ENCODE measurements around the gene KCNC3. TPM values are rescaled to one million over a fixed set of nuclear protein-coding genes. Genes with fewer than 3 reads are reported as not detected.

KCNC3 gene
- total and polyA plus RNA-seq, 2 of the 13 experiments (the other 11 are each of a cell fraction or from before 2014, with no cell fraction given) = 0.29 to 1.7 TPM

DNA sequence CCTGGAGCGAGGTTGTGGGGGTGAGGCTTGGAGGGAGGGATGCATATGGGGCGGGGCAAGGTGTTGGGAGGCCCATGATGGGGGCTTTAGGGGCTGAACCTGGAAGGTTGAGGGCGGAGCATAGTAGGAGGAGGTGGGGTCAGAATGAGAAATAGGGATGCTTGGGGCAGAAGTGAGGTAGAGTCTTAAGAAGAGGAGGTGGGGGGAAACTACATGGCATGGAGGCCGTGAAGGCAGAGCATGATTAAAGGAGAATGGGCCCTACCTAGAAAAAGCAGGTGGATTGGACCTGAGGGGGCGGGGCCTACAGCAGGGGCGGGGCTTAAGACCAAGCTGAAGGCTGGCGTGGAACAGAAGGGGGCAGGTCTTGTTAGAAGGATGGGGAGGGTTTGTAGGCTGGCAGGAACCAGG lies 47.9 kb upstream of the KCNC3 start:
- Histone ChIP-seq H3K79me2 (ENCODE audit: insufficient read depth, low read length) (no peaks in the 10 kb centered on the region), H3K36me3 (replicated peaks in 1 of 2; ENCODE audit: control insufficient read depth in 1 of 2, insufficient read depth in 2 of 2, low read length in 2 of 2) (peaks cover 18 to 33% of the 10 kb centered on the region in 2 experiments; a peak in 4 of 5 replicates), H2AFZ (ENCODE audit: low read length) (no peak overlapping the region), H3K4me1 (ENCODE audit: insufficient read depth, low read length) (no peaks in the 10 kb centered on the region), H3K9ac (ENCODE audit: insufficient read depth, low read depth, low read length) (no peak overlapping the region), H3K9me3 (ENCODE audit: low read length) (no peaks in the 10 kb centered on the region), H3K27ac (ENCODE audit: extremely low read length, insufficient read depth, low read length) (no peak overlapping the region), H3K4me2 (ENCODE audit: low read depth, low read length) (0 out of 2 replicates have a peak overlapping the region, but pooled peaks have one; percentile 18), H3K4me3 (replicated peaks in 1 of 3; ENCODE audit: insufficient read depth in 1 of 3, low read depth in 2 of 3, low read length in 3 of 3) (peak overlapping the region in 1 of 3 experiments; percentile 16; a peak in 1 of 6 replicates), H3K27me3 (ENCODE audit: control insufficient read depth in 1 of 2, insufficient read depth in 2 of 2, low read length in 2 of 2) (no peaks in the 10 kb centered on the region; a peak in 1 of 5 replicates), H4K20me1 (ENCODE audit: insufficient read depth, low read length) (no peaks in the 10 kb centered on the region)
- peak; percentile 39 for ATAC-seq
- in situ Hi-C loops (cut with HindIII; ENCODE audit: extremely low pct_ligation_motif_present, low pct_unique_long_range_greater_than_20kb) (loop anchor here (10.0 kb wide), 1 partner anchor 88 kb away; no protein-coding TSS in a partner anchor), intact Hi-C loops (cut with micrococcal nuclease; ENCODE audit: unreplicated experiment) (no loop called here)
- CTCF ChIA-PET (ENCODE audit: low intra/inter-chr PET ratio, low total read pairs) = no interaction called here
- no peak for TF ChIP-seq ZNF3 (CRISPR knock-in tag; IDR thresholded peaks at IDR 0.05)
- TF ChIP-seq HCFC1 (IDR thresholded peaks at IDR 0.05; ENCODE audit: low read depth, low read length) = no peak
- TF ChIP-seq ETV5 (CRISPR knock-in tag; IDR thresholded peaks at IDR 0.05; ENCODE audit: borderline replicate concordance) = no peak
- TF ChIP-seq ZSCAN31 (CRISPR knock-in tag; IDR thresholded peaks at IDR 0.05; ENCODE audit: low read depth) = no peak
- no peak for TF ChIP-seq GATAD1 (CRISPR knock-in tag; IDR thresholded peaks at IDR 0.05)
- TF ChIP-seq ZNF263 (CRISPR knock-in tag; IDR thresholded peaks at IDR 0.05) = no peak
- 0 out of 2 replicates have a peak, but pooled peaks have one; percentile 3 for TF ChIP-seq ZNF430 (CRISPR knock-in tag; IDR thresholded peaks at IDR 0.05)
- no peak for FAIRE-seq
- POLR2A ChIA-PET = interaction anchor here (2.1 kb wide), 1 partner anchor 48 kb away, joined by 10 read pairs; the partner anchor contains the start of gene KCNC3
- no TSS peak for BruUV-seq (replicated peaks)
- DNase-seq (ENCODE audit: low spot score) = peak; percentile 12
- 71% methylated on average over 7 of the region's 7 CpGs for WGBS (ENCODE audit: low lambda C conversion rate)

DNA sequence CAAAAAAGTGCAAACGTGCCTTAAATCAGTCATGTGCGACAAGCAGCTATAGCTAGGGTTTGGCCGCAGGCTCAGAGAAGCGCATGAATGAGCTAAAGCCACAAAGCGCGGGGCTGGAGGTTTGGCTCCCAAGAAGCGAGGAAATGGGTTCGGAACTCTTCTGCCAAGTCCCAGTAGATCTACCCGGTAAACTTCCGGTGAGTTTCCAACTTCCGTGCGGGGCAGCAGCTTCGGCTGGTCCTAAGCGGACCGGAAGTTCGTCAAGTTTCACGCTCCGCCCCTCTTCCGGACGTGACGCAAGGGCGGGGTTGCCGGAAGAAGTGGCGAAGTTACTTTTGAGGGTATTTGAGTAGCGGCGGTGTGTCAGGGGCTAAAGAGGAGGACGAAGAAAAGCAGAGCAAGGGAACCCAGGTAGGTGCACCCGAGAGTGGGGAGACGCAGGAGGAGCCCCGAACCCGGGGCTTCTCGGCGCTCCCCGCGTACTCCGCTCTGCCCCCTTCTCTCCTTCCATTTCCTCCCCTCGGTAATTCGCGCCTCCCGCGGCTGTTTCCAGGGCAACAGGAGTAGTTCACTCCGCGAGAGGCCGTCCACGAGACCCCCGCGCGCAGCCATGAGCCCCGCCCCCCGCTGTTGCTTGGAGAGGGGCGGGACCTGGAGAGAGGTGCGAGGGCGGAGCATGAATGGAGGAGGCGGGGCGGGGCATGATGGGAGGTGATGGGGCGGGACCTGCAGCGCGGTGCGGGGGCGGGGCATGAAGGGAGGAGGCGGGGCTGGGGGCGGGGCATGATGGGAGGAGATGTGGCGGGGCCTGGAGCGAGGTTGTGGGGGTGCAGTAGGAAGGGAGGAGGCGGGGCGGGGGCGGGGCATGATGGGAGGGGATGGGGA lies 47.2 kb upstream of the KCNC3 start, which contains the start of gene NR1H2:
Gene NR1H2 (plus strand): TSS at position 292 of the 885 bp plus-strand sequence. CDS start 1,149 bp downstream, outside the sequence.
- peak within 1 kb of the TSS; percentile 96 for H3K27ac ChIP-seq (ENCODE audit: extremely low read length, insufficient read depth, low read length)
- ChIA-PET CTCF (ENCODE audit: low intra/inter-chr PET ratio, low total read pairs) (no interaction called here), POLR2A (interaction anchor here (0.9 to 2.1 kb wide), 5 partner anchors 8 to 89 kb away, joined by 3 to 12 read pairs (median 7); partner anchors contain the start of genes KCNC3 and POLD1)
- peaks cover 15 to 30% of the 10 kb centered on the region in 2 experiments; a peak in 4 of 5 replicates for H3K36me3 ChIP-seq (replicated peaks in 1 of 2; ENCODE audit: control insufficient read depth in 1 of 2, insufficient read depth in 2 of 2, low read length in 2 of 2)
- no peaks in the 10 kb centered on the region for H3K79me2 ChIP-seq (ENCODE audit: insufficient read depth, low read length)
- in situ Hi-C loops (cut with HindIII; ENCODE audit: extremely low pct_ligation_motif_present, low pct_unique_long_range_greater_than_20kb) (loop anchor here (10.0 kb wide), 1 partner anchor 88 kb away; no protein-coding TSS in a partner anchor), intact Hi-C loops (cut with micrococcal nuclease; ENCODE audit: unreplicated experiment) (no loop called here)
- peak; percentile 89 for FAIRE-seq
- no peaks in the 10 kb centered on the region for H4K20me1 ChIP-seq (ENCODE audit: insufficient read depth, low read length)
- TSS peak; percentile 94 for BruUV-seq (replicated peaks)
- peak within 1 kb of the TSS; percentile 70 for H3K4me2 ChIP-seq (ENCODE audit: low read depth, low read length)
- DNase-seq (ENCODE audit: low spot score) = peak; percentile 92
- no peaks in the 10 kb centered on the region for H3K4me1 ChIP-seq (ENCODE audit: insufficient read depth, low read length)
- ATAC-seq = peak; percentile 94
- H3K9me3 ChIP-seq (ENCODE audit: low read length) = no peaks in the 10 kb centered on the region
- H2AFZ ChIP-seq (ENCODE audit: low read length) = peak within 1 kb of the TSS; percentile 32
- H3K27me3 ChIP-seq (ENCODE audit: control insufficient read depth in 1 of 2, insufficient read depth in 2 of 2, low read length in 2 of 2) = no peaks in the 10 kb centered on the region; a peak in 1 of 5 replicates
- H3K9ac ChIP-seq (ENCODE audit: insufficient read depth, low read depth, low read length) = peak within 1 kb of the TSS; percentile 98
- peak within 1 kb of the TSS; percentile 86 to 94 (median 90) for H3K4me3 ChIP-seq (replicated peaks in 1 of 3; ENCODE audit: insufficient read depth in 1 of 3, low read depth in 2 of 3, low read length in 3 of 3)
- 5% methylated on average over 67 of the region's 67 CpGs for WGBS (ENCODE audit: low lambda C conversion rate)
- TF ChIP-seq ZNF556 (CRISPR knock-in tag; IDR thresholded peaks at IDR 0.05; ENCODE audit: borderline replicate concordance) (peak; percentile 96; the same call in 1 of the 2 replicates), TARDBP (CRISPR knock-in tag; IDR thresholded peaks at IDR 0.05) (peak; percentile 44; the same call in 1 of the 2 replicates), ZNF207 (IDR thresholded peaks at IDR 0.05; ENCODE audit: borderline replicate concordance) (no peak), PLRG1 (conservative IDR thresholded peaks at IDR 0.05) (no peak), SETDB1 (CRISPR knock-in tag; IDR thresholded peaks at IDR 0.05; ENCODE audit: borderline replicate concordance) (no peak)
- TF ChIP-seq, protein P1, sequence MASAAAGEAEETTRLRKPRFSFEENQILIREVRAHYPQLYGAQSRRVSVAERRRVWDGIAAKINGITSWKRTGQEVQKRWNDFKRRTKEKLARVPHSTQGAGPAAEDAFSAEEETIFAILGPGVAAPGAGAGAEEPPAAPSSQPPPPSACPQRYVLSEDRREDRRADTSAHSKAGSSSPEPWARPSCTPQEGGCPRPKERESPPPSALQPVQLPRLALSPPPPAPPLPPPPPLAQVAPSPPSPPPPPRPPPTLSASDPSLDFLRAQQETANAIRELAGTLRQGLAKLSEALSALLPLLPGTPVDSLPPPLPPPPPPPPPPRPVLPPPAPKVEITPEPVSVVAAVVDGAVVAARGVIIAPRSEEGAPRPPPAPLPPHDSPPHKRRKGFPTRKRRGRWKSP (CRISPR knock-in tag; IDR thresholded peaks at IDR 0.05) = no peak
- TF ChIP-seq, protein P2, sequence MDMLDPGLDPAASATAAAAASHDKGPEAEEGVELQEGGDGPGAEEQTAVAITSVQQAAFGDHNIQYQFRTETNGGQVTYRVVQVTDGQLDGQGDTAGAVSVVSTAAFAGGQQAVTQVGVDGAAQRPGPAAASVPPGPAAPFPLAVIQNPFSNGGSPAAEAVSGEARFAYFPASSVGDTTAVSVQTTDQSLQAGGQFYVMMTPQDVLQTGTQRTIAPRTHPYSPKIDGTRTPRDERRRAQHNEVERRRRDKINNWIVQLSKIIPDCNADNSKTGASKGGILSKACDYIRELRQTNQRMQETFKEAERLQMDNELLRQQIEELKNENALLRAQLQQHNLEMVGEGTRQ (IDR thresholded peaks at IDR 0.05; ENCODE audit: low read depth, low read length) = no peak
- TF ChIP-seq, protein P2 (CRISPR knock-in tag; IDR thresholded peaks at IDR 0.05; ENCODE audit: borderline replicate concordance) = no peak

All from HepG2 (cell line).